CD14-positive monocyte (primary cell): Measurements from ENCODE around the gene SEMA3C. TPM values are rescaled to one million over a fixed set of nuclear protein-coding genes. Genes with fewer than 3 reads are reported as not detected.

ENCODE experiments used
- DNase-seq, 3 donors: peaks; one replicate each; pipeline ENCODE4 v3.0.0-alpha.2; 2011 to 2022
- H2AFZ ChIP-seq: 2 replicates; pipeline ENCODE4 v1.6.0; 2012; ENCODE audit warnings: mild to moderate bottlenecking, low read depth, low read length, inconsistent platforms; ENCODE audit not compliant: insufficient read depth, poor library complexity, severe bottlenecking
- H3K27ac ChIP-seq, 2 donors: 1 replicate in 1 of 2; 2 replicates in 1 of 2; pipeline ENCODE4 v1.5.1; 2012 to 2013; ENCODE audit warnings: low read length in 2 of 2, control low read depth in 1 of 2, inconsistent platforms in 1 of 2, low read depth in 1 of 2, mild to moderate bottlenecking in 1 of 2
- H3K27me3 ChIP-seq, 2 donors: one replicate each; pipeline versions ENCODE4 v1.6.0 to v1.6.1; 2011 to 2013; ENCODE audit warnings: low read length in 2 of 2; ENCODE audit not compliant: control insufficient read depth in 2 of 2, insufficient read depth in 2 of 2
- H3K36me3 ChIP-seq, 2 donors: replicated peaks in 1 of 2; 1 replicate in 1 of 2; 2 replicates in 1 of 2; pipeline versions ENCODE4 v1.5.1 to v1.6.1; 2012 to 2013; ENCODE audit warnings: low read length in 2 of 2, control low read depth in 1 of 2, inconsistent platforms in 1 of 2, mild to moderate bottlenecking in 1 of 2; ENCODE audit not compliant: insufficient read depth in 2 of 2, control insufficient read depth in 1 of 2
- H3K4me1 ChIP-seq, 2 donors: 1 replicate in 1 of 2; 2 replicates in 1 of 2; pipeline versions ENCODE4 v1.5.1 to v1.6.1; 2012 to 2013; ENCODE audit warnings: low read length in 2 of 2, control low read depth in 1 of 2, inconsistent platforms in 1 of 2, mild to moderate bottlenecking in 1 of 2, moderate library complexity in 1 of 2; ENCODE audit not compliant: insufficient read depth in 2 of 2, control insufficient read depth in 1 of 2
- H3K4me2 ChIP-seq: replicated peaks from 2 replicates; pipeline ENCODE3; 2012; ENCODE audit warnings: low read length, moderate library complexity, mild to moderate bottlenecking; ENCODE audit not compliant: poor library complexity, severe bottlenecking; ENCODE audit errors: extremely low read depth
- H3K4me3 ChIP-seq, 3 experiments: fragments of 200-600 bp in 1 of 3; sonication (generic) in 1 of 3; replicated peaks in 1 of 3; 1 replicate in 2 of 3; 2 replicates in 1 of 3; pipeline ENCODE4 v1.5.1; 2011 to 2013; ENCODE audit warnings: low read length in 3 of 3, mild to moderate bottlenecking in 3 of 3, control low read depth in 2 of 3, low read depth in 2 of 3, inconsistent platforms in 1 of 3, moderate library complexity in 1 of 3
- H3K79me2 ChIP-seq: 2 replicates; pipeline ENCODE4 v1.6.0; 2012; ENCODE audit warnings: mild to moderate bottlenecking, control low read depth, inconsistent platforms, low read length, moderate library complexity; ENCODE audit not compliant: insufficient read depth
- H3K9ac ChIP-seq: 2 replicates; pipeline ENCODE4 v1.6.0; 2017; ENCODE audit warnings: low read length, mild to moderate bottlenecking; ENCODE audit not compliant: insufficient read depth, poor library complexity, severe bottlenecking
- H3K9me3 ChIP-seq, 2 donors: replicated peaks in 1 of 2; 1 replicate in 1 of 2; 2 replicates in 1 of 2; pipeline versions ENCODE4 v1.5.1 to v1.6.1; 2012 to 2013; ENCODE audit warnings: low read length in 2 of 2, control low read depth in 1 of 2; ENCODE audit not compliant: control insufficient read depth in 1 of 2, insufficient read depth in 1 of 2
- H4K20me1 ChIP-seq: 2 replicates; pipeline ENCODE4 v1.6.0; 2012; ENCODE audit warnings: mild to moderate bottlenecking, low read length, control low read depth, moderate library complexity; ENCODE audit not compliant: insufficient read depth
- H3K27ac Mint-ChIP-seq, 7 donors: one replicate each; pipeline ENCODE4 v1.8.0; 2020; ENCODE audit warnings: mild to moderate bottlenecking in 7 of 7, mixed read lengths in 7 of 7, moderate library complexity in 6 of 7, inconsistent platforms in 2 of 7
- H3K27me3 Mint-ChIP-seq, 3 donors: one replicate each; pipeline ENCODE4 v1.8.0; 2021 to 2022; ENCODE audit warnings: low read depth in 3 of 3, mild to moderate bottlenecking in 3 of 3, mixed read lengths in 3 of 3, moderate library complexity in 3 of 3, inconsistent platforms in 1 of 3
- H3K36me3 Mint-ChIP-seq, 2 donors: one replicate each; pipeline ENCODE4 v1.8.0; 2020; ENCODE audit warnings: mixed read lengths in 2 of 2, inconsistent platforms in 1 of 2, mild to moderate bottlenecking in 1 of 2
- H3K4me1 Mint-ChIP-seq: one replicate; pipeline ENCODE4 v1.8.0; 2020; ENCODE audit warnings: mild to moderate bottlenecking, mixed read lengths
- H3K4me3 Mint-ChIP-seq, 2 donors: one replicate each; pipeline ENCODE4 v1.8.0; 2020; ENCODE audit warnings: mild to moderate bottlenecking in 2 of 2, mixed read lengths in 2 of 2, moderate library complexity in 1 of 2
- H3K9me3 Mint-ChIP-seq, 7 donors: one replicate each; pipeline ENCODE4 v1.8.0; 2020 to 2022; ENCODE audit warnings: mixed read lengths in 7 of 7, mild to moderate bottlenecking in 6 of 7, moderate library complexity in 6 of 7, inconsistent platforms in 2 of 7
- WGBS: methylation state at CpG from one replicate; pipeline ENCODE4 v1.1.5; 2013; ENCODE audit warnings: missing lambda C conversion rate; ENCODE audit not compliant: insufficient coverage; 5-methylcytosine and 5-hydroxymethylcytosine counted together
- intact Hi-C, 2 donors: fragments of 100-400 bp; cut with micrococcal nuclease; formaldehyde crosslinking; loops; one replicate each; pipeline versions ENCODE4 v1.15.0 to v1.15.1; 2023
- polyA plus RNA-seq, 3 donors: library from polyadenylated mRNA; depleted of rRNA in 1 of 3; unstranded in 2 of 3; stranded (reverse) in 1 of 3; fragments of 300-500 nt in 2 of 3; fragments of >200 nt in 1 of 3; fragmentation: Illumina TruSeq in 2 of 3; gene quantifications; 1 replicate in 2 of 3; 2 replicates in 1 of 3; pipeline ENCODE4 v1.2.3, GENCODE V29; 2012 to 2021
- TF ChIP-seq, protein P1 (sequence below): fragments of 200-600 bp; IDR thresholded peaks from one replicate; pipeline ENCODE4 v1.8.0; 2022; ENCODE audit warnings: antibody characterized with exemption, mild to moderate bottlenecking

The SEMA3C gene
- polyA plus RNA-seq, 3 donors, result 7.2 to 14.1 (median 13.7) TPM

DNA sequence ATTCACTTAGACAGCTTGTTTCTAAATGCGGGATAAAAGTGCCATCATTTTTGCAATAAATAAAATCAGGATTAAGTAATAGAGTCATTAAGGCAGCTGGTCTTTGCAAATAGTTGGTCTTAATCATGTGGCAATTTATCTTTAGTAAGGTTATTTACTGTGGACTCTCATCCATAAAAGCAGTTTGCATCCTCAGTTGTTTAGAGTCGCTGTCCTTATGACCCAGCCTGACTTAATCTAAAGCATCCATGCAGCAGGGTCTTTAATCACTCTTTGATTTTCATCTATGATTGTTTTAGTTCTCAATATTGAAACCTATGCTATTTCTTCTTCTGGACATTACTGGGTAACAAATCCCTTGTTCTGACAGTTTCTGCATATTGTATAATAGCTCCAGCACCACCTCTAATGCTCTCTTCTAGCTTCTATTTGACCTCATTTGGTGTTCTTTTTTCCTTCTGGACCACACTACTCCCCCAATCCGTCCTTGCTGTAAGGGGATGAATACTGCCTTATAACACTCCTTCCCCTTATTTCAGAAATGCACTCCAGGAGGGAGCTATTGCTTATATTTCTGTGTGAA is 185.4 kb downstream of the SEMA3C start:
- no peaks in the 10 kb centered on the region for H3K36me3 ChIP-seq
- H3K27me3 ChIP-seq, result no peaks in the 10 kb centered on the region
- DNase-seq, result no peak
- H3K4me3 Mint-ChIP-seq, result no peak overlapping the region
- H3K9me3 ChIP-seq, result no peaks in the 10 kb centered on the region
- H3K27ac ChIP-seq, result no peak overlapping the region
- H4K20me1 ChIP-seq, result no peaks in the 10 kb centered on the region
- peaks cover 0 to 10% of the 10 kb centered on the region in 2 donors for H3K4me1 ChIP-seq
- H3K27me3 Mint-ChIP-seq, result peaks cover 1 to 5% (median 2%) of the 10 kb centered on the region in 3 donors
- peaks cover 0 to 3% (median 1%) of the 10 kb centered on the region in 7 donors for H3K9me3 Mint-ChIP-seq
- no peak overlapping the region for H3K4me3 ChIP-seq
- peaks cover 12% of the 10 kb centered on the region for H3K4me1 Mint-ChIP-seq
- TF ChIP-seq, protein P1, sequence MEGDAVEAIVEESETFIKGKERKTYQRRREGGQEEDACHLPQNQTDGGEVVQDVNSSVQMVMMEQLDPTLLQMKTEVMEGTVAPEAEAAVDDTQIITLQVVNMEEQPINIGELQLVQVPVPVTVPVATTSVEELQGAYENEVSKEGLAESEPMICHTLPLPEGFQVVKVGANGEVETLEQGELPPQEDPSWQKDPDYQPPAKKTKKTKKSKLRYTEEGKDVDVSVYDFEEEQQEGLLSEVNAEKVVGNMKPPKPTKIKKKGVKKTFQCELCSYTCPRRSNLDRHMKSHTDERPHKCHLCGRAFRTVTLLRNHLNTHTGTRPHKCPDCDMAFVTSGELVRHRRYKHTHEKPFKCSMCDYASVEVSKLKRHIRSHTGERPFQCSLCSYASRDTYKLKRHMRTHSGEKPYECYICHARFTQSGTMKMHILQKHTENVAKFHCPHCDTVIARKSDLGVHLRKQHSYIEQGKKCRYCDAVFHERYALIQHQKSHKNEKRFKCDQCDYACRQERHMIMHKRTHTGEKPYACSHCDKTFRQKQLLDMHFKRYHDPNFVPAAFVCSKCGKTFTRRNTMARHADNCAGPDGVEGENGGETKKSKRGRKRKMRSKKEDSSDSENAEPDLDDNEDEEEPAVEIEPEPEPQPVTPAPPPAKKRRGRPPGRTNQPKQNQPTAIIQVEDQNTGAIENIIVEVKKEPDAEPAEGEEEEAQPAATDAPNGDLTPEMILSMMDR, result no peak
- H3K4me2 ChIP-seq, result no peak overlapping the region
- WGBS, result no CpG with 5 or more reads among the region's 3 CpGs
- no peak overlapping the region for H3K27ac Mint-ChIP-seq
- peaks cover 0 to 3% of the 10 kb centered on the region in 2 donors for H3K36me3 Mint-ChIP-seq
- intact Hi-C loops, result no loop called here
- no peak overlapping the region for H2AFZ ChIP-seq
- H3K9ac ChIP-seq, result no peak overlapping the region
- no peaks in the 10 kb centered on the region for H3K79me2 ChIP-seq

DNA sequence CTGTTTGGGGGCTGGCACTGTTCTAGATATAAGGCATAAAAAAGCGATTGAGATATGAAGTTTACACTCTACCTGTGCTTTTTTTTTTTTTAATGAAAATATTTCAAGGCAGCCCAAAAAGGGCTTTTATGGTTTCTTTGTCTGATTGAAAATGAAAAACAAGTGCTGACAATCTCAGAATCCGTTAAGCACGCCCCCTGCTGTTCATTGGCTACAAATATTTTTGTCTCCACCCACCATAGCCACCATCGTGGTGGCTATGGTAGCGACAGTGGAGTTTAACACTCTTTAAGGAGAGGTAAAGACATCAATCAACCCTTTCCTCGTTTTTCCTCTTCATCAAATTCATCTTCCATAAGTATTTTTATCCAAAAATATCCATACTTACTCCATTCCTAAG is 186.2 kb downstream of the SEMA3C start:
- intact Hi-C loops, result no loop called here
- H3K4me3 ChIP-seq, result no peak overlapping the region
- no peak overlapping the region for H3K27ac Mint-ChIP-seq
- DNase-seq, result peak in 1 of 3 donors; percentile 12
- no peak overlapping the region for H3K4me2 ChIP-seq
- H3K36me3 Mint-ChIP-seq, result peaks cover 0 to 3% of the 10 kb centered on the region in 2 donors
- no peaks in the 10 kb centered on the region for H3K9me3 ChIP-seq
- H3K4me3 Mint-ChIP-seq, result no peak overlapping the region
- no peaks in the 10 kb centered on the region for H3K79me2 ChIP-seq
- H3K4me1 Mint-ChIP-seq, result peaks cover 12% of the 10 kb centered on the region
- 88% methylated on average over 1 of the region's 6 CpGs for WGBS
- peaks cover 1 to 5% (median 2%) of the 10 kb centered on the region in 3 donors for H3K27me3 Mint-ChIP-seq
- H3K36me3 ChIP-seq, result no peaks in the 10 kb centered on the region
- H3K9me3 Mint-ChIP-seq, result peaks cover 0 to 3% (median 1%) of the 10 kb centered on the region in 7 donors
- H3K27me3 ChIP-seq, result no peaks in the 10 kb centered on the region
- no peaks in the 10 kb centered on the region for H4K20me1 ChIP-seq
- H2AFZ ChIP-seq, result no peak overlapping the region
- H3K27ac ChIP-seq, result no peak overlapping the region
- H3K9ac ChIP-seq, result no peak overlapping the region
- TF ChIP-seq, protein P1, result no peak
- H3K4me1 ChIP-seq, result peaks cover 0 to 10% of the 10 kb centered on the region in 2 donors
